Smooth muscle cell of trachea (primary cell): ENCODE results near the gene CTSS. TPM values are rescaled to one million over a fixed set of nuclear protein-coding genes. Genes with fewer than 3 reads are reported as not detected.

ENCODE experiments used
- total RNA-seq: library from RNA; depleted of rRNA; stranded (reverse); fragments of >200 nt; gene quantifications from 2 replicates; pipeline ENCODE4 v1.2.1, GENCODE V29; 2014

CTSS gene
- total RNA-seq: 2.3 and 6.1 TPM in 2 replicates

GRCh38 chr1:150765296-150765976, at the start of gene CTSS:
Gene CTSS (minus strand): TSS chr1:150765778. CDS start chr1:150764763, 1,015 bp downstream.

GRCh38 chr1:150808121-150808520, 42.5 kb upstream of the CTSS start, which contains the start of gene CTSK:
Gene CTSK (minus strand): TSS chr1:150808260. CDS start chr1:150806805, 1,455 bp downstream.

GRCh38 chr1:150720703-150721102, 44.9 kb downstream of the CTSS start, which contains the start of gene HORMAD1:
Gene HORMAD1 (minus strand): TSS chr1:150720895. CDS start chr1:150719505, 1,390 bp downstream.

GRCh38 chr1:150696995-150697927, 68.3 kb downstream of the CTSS start, which contains the start of gene GOLPH3L:
Gene GOLPH3L (minus strand): TSS chr1:150697154. CDS start chr1:150694838, 2,316 bp downstream.

Other genes with a start within 250 kb of the CTSS start
- 21.5 and 30.8 TPM in 2 replicates for gene ADAMTSL4, start 216.4 kb downstream of the CTSS start, total RNA-seq
- 190 and 202 TPM in 2 replicates for gene MCL1, start 186.2 kb downstream of the CTSS start, total RNA-seq
- 50.9 and 161 TPM in 2 replicates for gene ENSA, start 136.2 kb downstream of the CTSS start, total RNA-seq
- gene GOLPH3L, start 68.6 kb downstream of the CTSS start, total RNA-seq: 13.6 and 15.3 TPM in 2 replicates
- not detected in 2 replicates for gene HORMAD1, start 44.9 kb downstream of the CTSS start, total RNA-seq
- gene CTSK, start 42.5 kb upstream of the CTSS start, total RNA-seq: 224 and 295 TPM in 2 replicates
- 46.3 and 54.3 TPM in 2 replicates for gene ARNT, start 110.8 kb upstream of the CTSS start, total RNA-seq
- not detected in 2 replicates for gene CTXND2, start 121.4 kb upstream of the CTSS start, total RNA-seq
- gene SETDB1, start 160.6 kb upstream of the CTSS start, total RNA-seq: 35.9 and 42.5 TPM in 2 replicates
- gene CERS2, start 209.1 kb upstream of the CTSS start, total RNA-seq: 87.1 and 170 TPM in 2 replicates
- 0.17 and 0.29 TPM in 2 replicates for gene ANXA9, start 216.5 kb upstream of the CTSS start, total RNA-seq
- gene MINDY1, start 241.1 kb upstream of the CTSS start, total RNA-seq: 13.4 and 15.0 TPM in 2 replicates
- gene PRUNE1, start 242.7 kb upstream of the CTSS start, total RNA-seq: 7.1 and 9.8 TPM in 2 replicates